ENCODE results near the gene SLC6A2. TPM values are rescaled to one million over a fixed set of nuclear protein-coding genes. Genes with fewer than 3 reads are reported as not detected.

The SLC6A2 gene
- under 0.01 TPM in 1 of 2 replicates, not detected in the other for total RNA-seq

GRCh38 chr16:55655897-55656681 is at the start of gene SLC6A2:
Gene SLC6A2 (plus strand): TSS chr16:55655988. CDS start chr16:55656695, 707 bp downstream.

Other genes with a start within 250 kb of the SLC6A2 start
- 1,404 and 1,854 TPM in 2 replicates for gene MMP2, start 176.8 kb upstream of the SLC6A2 start, total RNA-seq
- 29.1 and 32.8 TPM in 2 replicates for gene LPCAT2, start 146.9 kb upstream of the SLC6A2 start, total RNA-seq
- gene CAPNS2, start 89.3 kb upstream of the SLC6A2 start, total RNA-seq = 1.6 and 1.8 TPM in 2 replicates
- 0.36 and 0.65 TPM in 2 replicates for gene CES1, start 177.1 kb downstream of the SLC6A2 start, total RNA-seq
- gene CES5A, start 219.4 kb downstream of the SLC6A2 start, total RNA-seq = not detected in 2 replicates